H9 (cell line): ENCODE data around the gene PARP6. TPM values are rescaled to one million over a fixed set of nuclear protein-coding genes. Genes with fewer than 3 reads are reported as not detected.

Source experiments
- DNase-seq: peaks from one replicate; pipeline ENCODE4 v3.0.0-alpha.2; 2017
- H2AFZ ChIP-seq: one replicate; pipeline ENCODE4 v1.6.1; 2013; ENCODE audit warnings: mild to moderate bottlenecking, low read length, control low read depth, moderate library complexity
- H2AK5ac ChIP-seq: 2 replicates; pipeline ENCODE4 v1.6.1; 2013; ENCODE audit warnings: low read length, control low read depth, mixed read lengths; ENCODE audit not compliant: insufficient read length
- H2BK120ac ChIP-seq: one replicate; pipeline ENCODE4 v1.6.1; 2013; ENCODE audit warnings: low read depth, mild to moderate bottlenecking, low read length, control low read depth, inconsistent platforms; ENCODE audit not compliant: poor library complexity, severe bottlenecking
- H2BK12ac ChIP-seq: 2 replicates; pipeline ENCODE4 v1.6.1; 2013; ENCODE audit warnings: low read length, control low read depth, mixed read lengths, low read depth; ENCODE audit not compliant: insufficient read length
- H2BK15ac ChIP-seq: 2 replicates; pipeline ENCODE4 v1.6.1; 2013; ENCODE audit warnings: low read depth, low read length, control low read depth
- H2BK20ac ChIP-seq: one replicate; pipeline ENCODE4 v1.6.1; 2013; ENCODE audit warnings: low read depth, mild to moderate bottlenecking, low read length, control low read depth, inconsistent platforms; ENCODE audit not compliant: poor library complexity, severe bottlenecking
- H2BK5ac ChIP-seq: 2 replicates; pipeline ENCODE4 v1.6.1; 2013; ENCODE audit warnings: low read length, control low read depth, mixed read lengths; ENCODE audit not compliant: insufficient read length
- H3K14ac ChIP-seq: 2 replicates; pipeline ENCODE4 v1.6.1; 2013; ENCODE audit warnings: low read length, control low read depth; ENCODE audit not compliant: insufficient read depth
- H3K18ac ChIP-seq: 2 replicates; pipeline ENCODE4 v1.6.1; 2013; ENCODE audit warnings: low read depth, mild to moderate bottlenecking, mixed read lengths, low read length, control low read depth; ENCODE audit not compliant: insufficient read length
- H3K23ac ChIP-seq: 2 replicates; pipeline ENCODE4 v1.6.1; 2013; ENCODE audit warnings: low read length, control low read depth, mixed read lengths, low read depth; ENCODE audit not compliant: insufficient read length
- H3K23me2 ChIP-seq: 2 replicates; pipeline ENCODE4 v1.6.1; 2013; ENCODE audit warnings: low read depth, mild to moderate bottlenecking, mixed read lengths, low read length, control low read depth; ENCODE audit not compliant: insufficient read length, poor library complexity, severe bottlenecking
- H3K27ac ChIP-seq: 2 replicates; pipeline ENCODE4 v1.5.1; 2013; ENCODE audit warnings: low read length, control low read depth, mixed read lengths, low read depth; ENCODE audit not compliant: insufficient read length
- H3K27me3 ChIP-seq: 2 replicates; pipeline ENCODE4 v1.6.1; 2013; ENCODE audit warnings: low read length, control low read depth, inconsistent platforms; ENCODE audit not compliant: insufficient read depth
- H3K4ac ChIP-seq: 2 replicates; pipeline ENCODE4 v1.6.1; 2013; ENCODE audit warnings: low read depth, mild to moderate bottlenecking, control low read depth, inconsistent platforms, low read length, moderate library complexity
- H3K4me1 ChIP-seq: 2 replicates; pipeline ENCODE4 v1.6.1; 2013; ENCODE audit warnings: low read length, control low read depth, inconsistent platforms; ENCODE audit not compliant: insufficient read depth
- H3K4me2 ChIP-seq: 2 replicates; pipeline ENCODE4 v1.6.1; 2013; ENCODE audit warnings: low read length, control low read depth, mixed read lengths; ENCODE audit not compliant: insufficient read length, insufficient read depth
- H3K56ac ChIP-seq: 2 replicates; pipeline ENCODE4 v1.6.1; 2013; ENCODE audit warnings: low read depth, mild to moderate bottlenecking, mixed read lengths, low read length, control low read depth; ENCODE audit not compliant: insufficient read length
- H3K79me1 ChIP-seq: 2 replicates; pipeline ENCODE4 v1.6.1; 2013; ENCODE audit warnings: low read depth, mild to moderate bottlenecking, moderate library complexity, low read length, control low read depth, inconsistent platforms; ENCODE audit not compliant: insufficient read depth, poor library complexity, severe bottlenecking
- H3K79me2 ChIP-seq: 2 replicates; pipeline ENCODE4 v1.6.1; 2013; ENCODE audit warnings: low read length, control low read depth, inconsistent platforms; ENCODE audit not compliant: insufficient read depth
- H3K9ac ChIP-seq: 2 replicates; pipeline ENCODE4 v1.6.1; 2013; ENCODE audit warnings: low read length, control low read depth, mixed read lengths; ENCODE audit not compliant: insufficient read length; ENCODE audit errors: extremely low read depth
- H3K9me3 ChIP-seq: one replicate; pipeline ENCODE4 v1.6.1; 2013; ENCODE audit warnings: low read depth, low read length, inconsistent platforms; ENCODE audit not compliant: control insufficient read depth
- H3T11ph ChIP-seq: one replicate; pipeline ENCODE4 v1.6.1; 2013; ENCODE audit warnings: mild to moderate bottlenecking, low read length, control low read depth, inconsistent platforms
- H4K20me1 ChIP-seq: one replicate; pipeline ENCODE4 v1.6.1; 2013; ENCODE audit not compliant: control insufficient read depth, insufficient read length, insufficient read depth
- H4K5ac ChIP-seq: 2 replicates; pipeline ENCODE4 v1.6.1; 2013; ENCODE audit warnings: low read depth, mild to moderate bottlenecking, mixed read lengths, low read length, control low read depth; ENCODE audit not compliant: insufficient read length
- H4K8ac ChIP-seq: replicated peaks from 2 replicates; pipeline ENCODE4 v1.6.1; 2013; ENCODE audit warnings: low read length, control low read depth, mixed read lengths, low read depth; ENCODE audit not compliant: insufficient read length
- H4K91ac ChIP-seq: 2 replicates; pipeline ENCODE4 v1.6.1; 2013; ENCODE audit warnings: low read depth, mild to moderate bottlenecking, moderate library complexity, mixed read lengths, low read length, control low read depth; ENCODE audit not compliant: insufficient read length
- H3K27ac Mint-ChIP-seq, 3 experiments: 2 replicates in 2 of 3; 3 replicates in 1 of 3; pipeline ENCODE4 v1.8.0; 2020 to 2021; ENCODE audit warnings: mixed read lengths in 3 of 3, mild to moderate bottlenecking in 1 of 3, moderate library complexity in 1 of 3
- H3K27me3 Mint-ChIP-seq: 2 replicates; pipeline ENCODE4 v1.8.0; 2021; ENCODE audit warnings: low read depth, mild to moderate bottlenecking, moderate library complexity, mixed read lengths
- H3K36me3 Mint-ChIP-seq, 3 experiments: 2 replicates in 2 of 3; 3 replicates in 1 of 3; pipeline ENCODE4 v1.8.0; 2020 to 2021; ENCODE audit warnings: low read depth in 3 of 3, mixed read lengths in 3 of 3; ENCODE audit not compliant: insufficient read depth in 1 of 3
- H3K4me1 Mint-ChIP-seq, 2 experiments: 2 replicates each; pipeline ENCODE4 v1.8.0; 2020; ENCODE audit warnings: mixed read lengths in 2 of 2
- H3K4me3 Mint-ChIP-seq, 2 experiments: 2 replicates in 1 of 2; 3 replicates in 1 of 2; pipeline ENCODE4 v1.8.0; 2020 to 2021; ENCODE audit warnings: mild to moderate bottlenecking in 2 of 2, mixed read lengths in 2 of 2, moderate library complexity in 1 of 2
- H3K9me3 Mint-ChIP-seq, 2 experiments: 2 replicates in 1 of 2; 3 replicates in 1 of 2; pipeline ENCODE4 v1.8.0; 2020; ENCODE audit warnings: mild to moderate bottlenecking in 2 of 2, mixed read lengths in 2 of 2, moderate library complexity in 1 of 2
- WGBS: extraction: QIAGEN DNeasy Blood & Tissue Kit; methylation state at CpG from one replicate; pipeline ENCODE4 v1.1.7; 2013; ENCODE audit warnings: missing lambda C conversion rate, low lambda C conversion rate, mixed read lengths; ENCODE audit not compliant: insufficient read length; ENCODE audit errors: extremely low coverage; 5-methylcytosine and 5-hydroxymethylcytosine counted together
- total RNA-seq: library from RNA; stranded (reverse); gene quantifications from 2 replicates; pipeline ENCODE4 v1.2.1, GENCODE V29; 2021
- TF ChIP-seq, protein P1 (sequence below): fragments of 200-600 bp; sonication (generic); conservative IDR thresholded peaks from 3 replicates; pipeline ENCODE4 v1.8.0; 2021; ENCODE audit warnings: antibody characterized with exemption, mild to moderate bottlenecking

PARP6 gene
- total RNA-seq, 1 experiment from 2014 or later, result 54.4 TPM

DNA sequence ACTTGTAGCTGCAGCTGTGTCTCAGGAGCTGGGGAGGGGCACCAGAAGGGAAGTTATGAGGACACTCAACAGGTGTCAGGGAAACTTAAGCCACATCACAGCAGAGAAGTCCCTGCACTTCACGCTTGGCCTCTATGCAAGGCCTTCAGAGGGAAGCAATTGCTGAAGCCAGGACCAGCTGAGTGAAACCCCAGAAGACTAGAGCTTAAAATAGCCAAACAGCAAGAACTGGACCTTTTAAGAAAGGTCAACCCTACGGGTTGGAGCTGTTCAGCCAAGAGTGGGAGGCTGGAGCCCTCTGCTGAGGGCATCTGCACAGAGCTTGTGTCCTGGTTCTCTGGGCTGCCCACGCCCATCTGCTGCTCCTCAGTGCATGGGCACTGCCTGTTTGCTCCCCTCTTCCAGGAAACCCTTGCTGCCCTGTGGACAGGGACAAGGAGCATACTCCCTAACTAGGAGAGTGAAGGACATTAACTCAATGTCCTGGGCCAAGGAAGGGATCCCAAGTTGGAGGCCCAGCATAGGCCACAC lies 70.9 kb downstream of the PARP6 start:
- no peak overlapping the region for H4K5ac ChIP-seq
- no peak overlapping the region for H3K14ac ChIP-seq
- H2AFZ ChIP-seq, result no peak overlapping the region
- no peak overlapping the region for H3K56ac ChIP-seq
- peaks cover 3% of the 10 kb centered on the region; the same call in 1 of the 2 replicates for H3K27me3 ChIP-seq
- peaks cover 8% of the 10 kb centered on the region for H3K27me3 Mint-ChIP-seq
- no peak overlapping the region for H3K23ac ChIP-seq
- no peak overlapping the region for H2BK12ac ChIP-seq
- H2BK20ac ChIP-seq, result no peak overlapping the region
- H3K79me1 ChIP-seq, result no peaks in the 10 kb centered on the region
- no peak overlapping the region for H3K4me3 Mint-ChIP-seq
- H3K79me2 ChIP-seq, result no peaks in the 10 kb centered on the region
- no peak overlapping the region for H2BK15ac ChIP-seq
- no peak for DNase-seq
- WGBS, result no CpG with 5 or more reads among the region's 3 CpGs
- no peak overlapping the region for H3K4me2 ChIP-seq
- no peaks in the 10 kb centered on the region for H3K9me3 Mint-ChIP-seq
- H4K91ac ChIP-seq, result no peak overlapping the region
- no peak overlapping the region for H3K27ac Mint-ChIP-seq
- H4K8ac ChIP-seq, result no peak overlapping the region
- H2AK5ac ChIP-seq, result no peak overlapping the region
- peaks cover 6% of the 10 kb centered on the region in 2 experiments for H3K4me1 Mint-ChIP-seq
- no peak overlapping the region for H3K27ac ChIP-seq
- peaks cover 50 to 85% (median 77%) of the 10 kb centered on the region in 3 experiments for H3K36me3 Mint-ChIP-seq
- H3T11ph ChIP-seq, result no peak overlapping the region
- H3K4ac ChIP-seq, result no peak overlapping the region
- TF ChIP-seq, protein P1, sequence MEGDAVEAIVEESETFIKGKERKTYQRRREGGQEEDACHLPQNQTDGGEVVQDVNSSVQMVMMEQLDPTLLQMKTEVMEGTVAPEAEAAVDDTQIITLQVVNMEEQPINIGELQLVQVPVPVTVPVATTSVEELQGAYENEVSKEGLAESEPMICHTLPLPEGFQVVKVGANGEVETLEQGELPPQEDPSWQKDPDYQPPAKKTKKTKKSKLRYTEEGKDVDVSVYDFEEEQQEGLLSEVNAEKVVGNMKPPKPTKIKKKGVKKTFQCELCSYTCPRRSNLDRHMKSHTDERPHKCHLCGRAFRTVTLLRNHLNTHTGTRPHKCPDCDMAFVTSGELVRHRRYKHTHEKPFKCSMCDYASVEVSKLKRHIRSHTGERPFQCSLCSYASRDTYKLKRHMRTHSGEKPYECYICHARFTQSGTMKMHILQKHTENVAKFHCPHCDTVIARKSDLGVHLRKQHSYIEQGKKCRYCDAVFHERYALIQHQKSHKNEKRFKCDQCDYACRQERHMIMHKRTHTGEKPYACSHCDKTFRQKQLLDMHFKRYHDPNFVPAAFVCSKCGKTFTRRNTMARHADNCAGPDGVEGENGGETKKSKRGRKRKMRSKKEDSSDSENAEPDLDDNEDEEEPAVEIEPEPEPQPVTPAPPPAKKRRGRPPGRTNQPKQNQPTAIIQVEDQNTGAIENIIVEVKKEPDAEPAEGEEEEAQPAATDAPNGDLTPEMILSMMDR, result no peak
- peaks cover 11% of the 10 kb centered on the region for H3K23me2 ChIP-seq
- no peaks in the 10 kb centered on the region for H3K9me3 ChIP-seq
- no peak overlapping the region for H3K9ac ChIP-seq
- H4K20me1 ChIP-seq, result no peaks in the 10 kb centered on the region
- H2BK120ac ChIP-seq, result no peak overlapping the region
- no peak overlapping the region for H2BK5ac ChIP-seq
- H3K18ac ChIP-seq, result no peak overlapping the region
- H3K4me1 ChIP-seq, result no peaks in the 10 kb centered on the region
